ENCODE measurements around the gene PBXIP1.

Gene PBXIP1

DNA sequence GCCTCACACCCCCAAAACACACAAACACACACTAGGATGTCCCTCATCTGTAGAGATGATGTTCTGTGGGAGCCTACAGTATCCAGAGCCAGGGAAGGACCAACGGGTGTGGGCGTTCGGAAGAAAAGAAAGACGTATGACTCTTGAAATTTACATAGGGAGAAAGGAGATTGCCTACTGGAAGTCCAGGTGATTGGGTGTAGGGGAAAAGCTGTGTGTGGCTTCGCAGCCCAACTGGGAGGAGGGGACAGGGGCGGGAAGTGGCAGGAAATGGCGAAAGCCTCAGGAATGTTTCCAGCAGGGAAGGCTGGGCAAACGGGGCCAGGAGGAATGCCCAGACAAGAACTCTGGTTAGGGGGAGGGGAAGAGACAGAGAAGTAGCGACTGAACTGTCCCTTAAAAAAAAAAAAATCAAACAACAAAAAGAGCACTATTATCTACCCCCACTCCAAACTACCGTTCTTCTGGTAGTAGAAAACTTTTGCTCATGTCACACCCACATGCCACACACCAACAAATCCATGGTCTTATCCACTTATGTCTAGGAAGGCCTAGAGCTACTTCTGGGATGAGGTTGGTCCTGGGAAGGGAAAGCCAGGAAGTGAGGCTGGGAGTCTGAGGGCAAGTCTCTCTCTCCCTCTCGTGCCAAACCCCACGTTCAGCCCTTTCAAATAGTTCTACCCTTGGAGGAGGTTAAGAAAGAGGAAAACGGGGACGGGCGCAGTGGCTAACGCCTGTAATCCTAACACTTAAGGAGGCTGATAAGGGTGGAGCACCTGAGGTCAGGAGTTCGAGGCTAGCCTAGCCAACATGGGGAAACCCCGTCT is 16.8 kb upstream of the PBXIP1 start:
- no peak for DNase-seq (ENCODE audit: low read depth)

DNA sequence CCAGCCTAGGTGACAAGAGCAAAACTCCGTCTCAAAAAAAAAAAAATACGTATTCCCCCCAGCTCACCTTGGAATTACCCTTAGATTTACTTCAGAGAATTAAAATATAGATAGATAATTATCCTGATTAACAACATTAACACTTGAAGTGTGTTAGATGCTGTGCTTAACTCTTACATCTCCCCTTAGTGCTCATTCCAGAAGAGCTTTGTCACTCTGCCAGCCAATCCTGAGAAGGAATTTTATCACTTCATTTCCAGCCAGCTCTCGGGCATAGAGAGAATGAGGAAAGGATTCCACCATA is 16.3 kb upstream of the PBXIP1 start:
- no peak for DNase-seq (ENCODE audit: low read depth)

DNA sequence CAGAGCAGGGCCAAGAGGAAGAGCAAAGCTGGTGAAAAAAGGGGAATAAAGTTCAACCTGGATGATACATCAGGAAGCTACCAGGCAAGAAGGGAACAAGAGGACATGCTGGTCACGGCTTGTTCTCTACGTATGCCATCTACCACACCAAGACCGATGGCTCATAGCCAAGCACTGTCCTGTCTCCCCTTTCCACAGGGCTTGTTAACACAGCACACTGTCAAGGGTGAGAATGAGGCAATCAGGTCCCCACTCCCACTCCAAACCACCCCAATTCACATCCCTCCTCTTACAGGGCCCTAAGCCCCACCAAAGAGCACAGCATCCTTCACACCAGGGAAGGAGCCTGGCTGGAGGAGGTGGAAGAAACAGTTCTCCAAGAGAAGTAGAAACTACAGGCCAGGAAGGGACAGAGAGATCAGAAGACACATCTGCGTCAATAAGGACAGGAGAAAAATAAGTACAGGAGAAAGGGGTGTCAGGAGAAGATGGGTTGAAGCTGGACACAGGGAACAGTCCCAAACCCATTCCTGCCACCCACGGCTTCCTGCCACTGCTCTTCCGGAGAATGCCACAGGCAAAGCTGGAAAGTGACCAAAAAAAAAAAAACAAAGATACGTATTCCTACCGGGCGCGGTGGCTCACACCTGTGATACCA is 15.6 kb upstream of the PBXIP1 start:
- DNase-seq (ENCODE audit: low read depth), result no peak

DNA sequence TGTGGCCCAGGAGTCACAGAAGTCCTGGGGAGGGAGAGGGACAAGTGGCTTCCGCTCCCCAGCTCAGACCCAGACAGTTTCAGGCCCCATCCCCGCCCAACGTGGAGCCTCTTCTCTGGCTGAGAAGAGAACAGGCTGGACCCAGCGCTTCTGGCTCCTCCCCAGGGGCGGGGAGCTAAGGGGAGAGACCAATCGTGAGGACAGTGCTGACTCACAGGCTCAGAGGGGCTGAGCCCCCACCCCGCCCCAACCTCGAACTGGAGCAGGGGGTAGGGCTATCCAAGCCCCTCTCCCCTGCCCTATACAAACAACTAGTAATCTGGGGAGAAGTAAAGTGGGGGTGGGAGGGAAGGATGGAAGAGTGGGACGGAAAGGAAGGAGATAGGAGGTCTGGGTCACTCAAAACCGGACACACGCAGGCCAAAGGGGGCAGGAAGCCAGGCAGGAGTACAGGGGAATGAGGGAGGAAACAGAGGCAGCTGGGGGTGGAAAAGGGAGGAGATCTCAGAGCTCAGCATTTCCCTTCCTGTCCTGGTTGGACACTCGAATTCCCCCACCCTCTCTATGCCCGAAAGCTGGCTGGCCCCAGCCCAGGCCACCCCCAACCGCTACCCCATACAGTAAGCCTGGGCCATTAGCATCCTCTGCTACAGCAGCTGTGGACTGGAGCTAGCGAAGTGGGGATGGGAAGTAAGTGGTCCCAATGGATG is 14.9 kb upstream of the PBXIP1 start, which contains the start of gene SHC1:
Gene SHC1 (minus strand): TSS at position 117 of the 710 bp plus-strand sequence. CDS start 221 bp downstream, outside the sequence.
- DNase-seq (ENCODE audit: low read depth), result no peak

DNA sequence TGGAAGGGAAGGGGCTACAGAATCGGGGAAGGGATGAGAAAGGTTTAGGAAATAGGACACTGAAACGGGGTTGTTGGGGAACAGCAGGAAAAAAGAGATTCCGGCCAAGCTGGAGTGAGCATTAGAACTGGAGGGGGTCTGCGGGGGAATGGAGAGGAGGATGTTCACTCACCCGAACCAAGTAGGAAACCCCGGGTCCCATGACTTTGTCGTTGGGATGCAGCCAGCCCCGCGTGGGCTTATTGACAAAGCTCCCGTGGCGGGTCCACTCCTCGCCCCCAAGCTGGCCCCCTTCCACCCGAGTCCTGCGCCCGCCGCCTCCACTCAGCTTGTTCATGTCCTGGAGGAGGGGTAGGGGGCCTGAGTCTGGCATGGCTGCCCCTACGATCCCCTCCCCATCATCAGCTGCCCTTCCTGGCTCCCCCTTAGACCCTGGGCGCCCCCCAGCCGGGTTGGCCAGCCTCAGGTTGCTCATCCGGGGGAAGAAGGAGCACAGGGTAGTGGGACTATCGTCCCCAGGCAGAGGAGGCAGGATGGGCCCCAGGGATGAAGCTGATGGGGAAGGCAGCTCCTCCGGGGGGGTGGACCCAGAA is 14.1 kb upstream of the PBXIP1 start:
- no peak for DNase-seq (ENCODE audit: low read depth)

DNA sequence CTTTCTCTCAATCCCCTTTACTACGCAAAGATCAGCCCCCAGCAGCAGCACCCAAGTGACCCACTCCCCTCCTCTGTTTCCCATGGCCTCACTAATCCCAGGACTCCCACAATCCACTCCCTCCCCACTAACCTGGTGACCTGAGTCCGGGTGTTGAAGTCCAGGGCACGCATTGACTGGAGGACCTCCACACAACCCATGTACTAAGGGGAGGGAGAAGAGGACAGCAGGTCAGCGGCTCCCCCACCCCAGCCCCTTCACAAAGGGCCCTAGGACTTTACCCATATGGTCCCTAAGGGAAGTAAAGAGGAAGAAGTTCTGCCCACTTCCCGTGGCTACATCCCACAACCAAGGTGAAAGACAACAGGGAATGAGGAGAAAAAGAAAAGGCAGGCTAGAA is 13.3 kb upstream of the PBXIP1 start:
- DNase-seq (ENCODE audit: low read depth), result no peak

DNA sequence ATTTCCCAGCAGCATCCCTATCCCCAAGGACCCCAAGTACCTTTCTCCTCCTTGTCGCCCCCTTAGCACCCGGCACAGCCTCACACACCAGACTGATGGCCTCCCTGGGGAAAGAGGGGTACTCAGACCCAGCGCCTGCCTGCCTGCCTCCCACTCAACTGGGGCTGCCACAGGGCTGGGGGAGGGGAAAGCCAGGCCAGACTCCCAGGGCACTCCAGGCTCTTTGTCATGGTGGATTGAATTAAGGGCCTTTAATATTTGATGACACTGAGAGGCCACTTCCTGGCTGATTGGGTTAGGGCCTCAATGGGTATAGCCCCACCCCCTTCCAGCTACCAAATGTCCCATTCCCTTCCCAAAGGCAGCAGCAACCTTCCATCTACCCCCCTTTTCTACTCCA is 12.8 kb upstream of the PBXIP1 start:
- DNase-seq (ENCODE audit: low read depth), result no peak

DNA sequence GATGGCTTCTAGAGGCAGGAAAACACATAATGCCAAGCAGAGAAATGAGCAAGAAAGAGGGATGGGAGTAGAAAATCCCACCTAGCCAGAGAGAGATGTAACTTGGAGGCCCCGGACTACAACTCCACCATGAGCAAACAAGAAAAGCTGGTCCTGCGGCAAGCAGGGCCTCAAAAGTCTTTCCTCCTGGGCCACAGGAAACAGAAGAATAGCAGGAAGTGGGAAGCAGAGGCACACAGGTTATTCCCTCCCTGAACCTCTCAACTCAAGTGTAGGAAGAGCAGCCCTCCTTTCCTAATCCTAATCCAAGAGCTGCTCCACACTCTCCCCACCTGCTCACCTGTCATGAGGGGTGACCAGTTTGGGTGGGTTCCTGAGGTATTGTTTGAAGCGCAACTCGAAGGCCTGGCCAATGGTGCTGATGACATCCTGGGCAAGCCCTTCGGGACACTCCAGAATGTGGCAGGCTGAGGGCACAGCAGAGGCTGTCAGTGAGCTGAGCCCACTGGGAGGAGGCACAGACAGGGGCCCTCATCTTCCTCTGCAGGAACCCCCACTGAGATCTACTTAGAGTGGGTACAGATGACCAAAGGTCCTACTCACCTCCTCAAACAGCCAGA is 11.5 kb upstream of the PBXIP1 start:
- no peak for DNase-seq (ENCODE audit: low read depth)

DNA sequence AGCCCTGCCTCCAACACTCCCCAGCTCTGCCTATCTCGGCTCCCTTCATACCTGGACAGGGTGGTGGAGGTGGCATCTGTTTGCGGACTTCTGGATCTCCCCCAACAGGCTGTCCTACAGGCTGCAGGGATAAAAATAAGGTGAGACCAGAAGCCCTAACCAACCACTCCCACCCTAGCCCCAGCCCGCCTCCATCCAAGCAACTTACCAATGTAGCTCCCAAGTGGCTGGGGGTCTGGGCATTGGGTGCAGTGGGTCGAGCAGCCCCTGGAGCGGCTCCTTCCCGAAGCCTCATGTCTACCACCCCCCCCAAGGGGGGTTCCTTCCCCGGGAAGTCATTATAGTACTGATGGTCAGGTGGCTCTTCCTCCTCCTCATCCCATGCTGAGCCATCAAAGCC is 10.2 kb upstream of the PBXIP1 start:
- DNase-seq (ENCODE audit: low read depth), result no peak

DNA sequence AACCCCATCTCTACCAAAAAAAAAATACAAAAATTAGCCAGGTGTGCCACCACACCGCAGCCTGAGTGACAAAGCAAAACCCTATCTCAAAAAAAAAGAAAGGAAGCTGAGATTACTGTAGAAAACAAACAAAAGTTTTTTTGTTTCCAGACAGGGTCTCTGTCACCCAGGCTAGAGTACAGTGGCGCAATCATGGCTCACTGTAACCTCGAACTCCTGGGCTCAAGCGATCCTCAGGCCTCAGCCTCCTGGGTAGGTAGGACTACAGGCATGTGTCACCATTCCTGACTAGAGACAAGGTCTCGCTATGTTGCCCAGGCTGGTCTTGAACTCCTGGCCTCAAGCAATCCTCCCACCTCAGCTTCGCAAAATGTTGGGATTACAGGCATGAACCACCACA is 8.5 kb upstream of the PBXIP1 start:
- DNase-seq (ENCODE audit: low read depth), result no peak

DNA sequence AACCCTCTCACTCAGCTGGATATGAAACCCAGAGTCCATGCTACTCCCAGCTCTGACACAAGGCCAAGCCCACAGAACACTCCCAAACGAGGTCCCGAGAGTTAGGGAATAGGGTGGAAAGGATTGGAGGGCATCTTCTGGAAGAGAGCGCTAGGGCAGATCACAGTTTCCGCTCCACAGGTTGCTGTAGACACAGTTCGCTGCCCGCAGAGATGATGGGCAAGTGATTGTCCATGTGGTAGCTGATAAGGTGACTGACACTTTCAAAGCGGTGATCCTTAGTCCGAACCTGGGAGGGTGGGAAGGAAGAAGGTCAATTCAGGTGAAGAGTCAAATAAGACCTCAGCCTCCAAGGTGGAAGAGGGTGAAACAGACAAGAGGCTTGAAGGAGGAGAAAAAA is 7.7 kb upstream of the PBXIP1 start:
- no peak for DNase-seq (ENCODE audit: low read depth)

DNA sequence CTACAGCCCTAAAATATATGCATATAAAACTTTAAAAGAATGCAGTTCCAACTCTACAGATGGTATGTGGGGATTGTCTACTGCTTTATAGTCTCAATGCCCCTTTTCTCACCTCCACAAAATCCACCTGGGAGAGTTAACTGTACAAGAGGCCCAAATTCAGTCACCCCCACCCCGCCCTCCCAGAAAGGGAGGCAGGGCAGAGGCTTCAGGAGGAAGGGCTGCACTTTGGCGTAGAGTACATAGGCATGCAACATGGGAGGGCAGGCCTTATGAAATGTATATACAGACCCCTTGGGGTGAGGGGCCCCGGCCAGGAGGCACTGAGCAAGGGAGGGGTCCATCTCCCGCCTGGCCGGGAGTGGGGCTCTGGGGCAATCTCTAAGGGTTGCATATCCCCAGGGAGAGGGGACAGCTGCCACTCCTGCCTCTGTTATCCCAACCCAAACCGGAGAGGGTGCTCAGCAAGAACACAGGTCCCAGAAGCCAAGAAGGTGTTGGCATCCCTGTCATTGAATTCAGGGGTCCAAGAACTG is 7.0 kb upstream of the PBXIP1 start:
- no peak for DNase-seq (ENCODE audit: low read depth)

DNA sequence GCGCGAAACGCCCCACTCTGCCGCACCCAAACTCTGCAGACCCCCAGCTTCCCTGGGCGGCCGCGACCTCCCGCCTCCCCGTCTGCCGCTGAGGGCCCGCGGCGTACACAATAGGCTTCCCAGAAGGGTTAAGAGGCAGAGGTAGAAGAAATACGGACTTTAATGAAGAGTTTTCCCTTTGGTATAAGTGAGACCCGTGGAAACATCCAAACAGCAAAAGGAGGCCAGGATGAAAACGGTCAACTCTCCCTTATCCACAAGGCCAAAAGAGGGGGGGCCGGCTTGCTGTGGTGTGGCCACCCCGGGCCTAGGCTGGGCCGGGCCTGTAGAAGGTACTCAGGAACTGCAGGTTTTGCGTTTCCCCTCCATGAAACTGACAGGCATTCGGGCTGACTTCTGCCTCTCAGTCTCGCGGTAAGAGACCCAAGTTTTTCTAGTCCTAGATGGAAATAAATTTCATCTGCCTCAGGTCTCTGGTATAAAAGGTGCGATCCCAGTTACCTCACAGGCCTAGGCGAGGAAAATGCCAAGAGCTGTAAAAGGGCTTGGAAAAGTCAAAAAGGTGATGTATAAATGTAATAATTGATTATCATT is 6.4 kb upstream of the PBXIP1 start:
- DNase-seq (ENCODE audit: low read depth), result no peak

DNA sequence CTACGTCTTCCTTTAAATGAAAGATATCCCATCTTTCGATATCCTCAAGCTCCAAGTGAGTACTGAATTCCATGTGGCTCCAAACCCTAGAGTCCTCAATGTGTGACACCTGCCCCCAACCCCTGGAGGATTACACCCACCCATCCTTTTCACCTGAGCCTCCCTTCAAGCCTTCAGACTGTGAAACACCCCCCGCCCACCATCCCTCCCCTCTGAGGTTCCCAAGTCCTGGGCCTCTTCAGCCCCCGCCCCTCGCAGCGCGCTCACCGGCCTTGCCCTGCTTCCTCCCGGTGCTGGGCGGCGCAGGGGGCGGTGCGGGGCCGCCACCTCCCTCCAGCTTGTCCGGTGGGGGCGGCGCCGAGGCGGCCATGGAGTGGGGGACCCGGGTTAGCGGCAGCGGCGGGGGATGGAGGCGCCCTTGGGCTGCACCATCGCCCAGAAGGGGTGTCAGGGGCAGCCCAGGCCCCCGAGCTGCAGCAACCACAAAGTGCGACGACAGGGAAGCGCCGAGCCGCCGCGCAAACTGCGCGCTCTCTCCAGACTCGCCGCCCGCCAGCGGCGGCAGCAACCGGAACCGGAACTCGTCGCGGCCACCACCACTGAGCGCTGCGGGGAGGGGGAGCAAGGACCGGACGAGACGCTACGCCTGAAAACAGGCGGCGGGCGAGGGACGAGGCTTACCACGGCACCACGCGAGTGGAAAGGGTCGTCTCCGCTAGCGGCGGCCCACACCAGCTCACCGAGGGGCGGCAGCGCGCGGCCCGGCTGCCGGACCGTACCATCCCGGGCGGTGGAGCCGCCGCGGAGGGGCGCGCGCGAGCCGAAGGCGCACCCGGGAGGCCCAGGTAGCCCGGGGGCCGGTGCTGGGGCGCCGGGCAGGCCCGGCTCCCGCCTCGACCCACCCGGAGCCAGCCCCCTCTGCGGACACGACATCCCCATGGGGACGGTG is 5.6 kb upstream of the PBXIP1 start, which contains the start of gene PYGO2:
Gene PYGO2 (minus strand): TSS at position 576 of the 949 bp plus-strand sequence. CDS start 206 bp downstream, at position 370.
- peak; percentile 71 for DNase-seq (ENCODE audit: low read depth)

DNA sequence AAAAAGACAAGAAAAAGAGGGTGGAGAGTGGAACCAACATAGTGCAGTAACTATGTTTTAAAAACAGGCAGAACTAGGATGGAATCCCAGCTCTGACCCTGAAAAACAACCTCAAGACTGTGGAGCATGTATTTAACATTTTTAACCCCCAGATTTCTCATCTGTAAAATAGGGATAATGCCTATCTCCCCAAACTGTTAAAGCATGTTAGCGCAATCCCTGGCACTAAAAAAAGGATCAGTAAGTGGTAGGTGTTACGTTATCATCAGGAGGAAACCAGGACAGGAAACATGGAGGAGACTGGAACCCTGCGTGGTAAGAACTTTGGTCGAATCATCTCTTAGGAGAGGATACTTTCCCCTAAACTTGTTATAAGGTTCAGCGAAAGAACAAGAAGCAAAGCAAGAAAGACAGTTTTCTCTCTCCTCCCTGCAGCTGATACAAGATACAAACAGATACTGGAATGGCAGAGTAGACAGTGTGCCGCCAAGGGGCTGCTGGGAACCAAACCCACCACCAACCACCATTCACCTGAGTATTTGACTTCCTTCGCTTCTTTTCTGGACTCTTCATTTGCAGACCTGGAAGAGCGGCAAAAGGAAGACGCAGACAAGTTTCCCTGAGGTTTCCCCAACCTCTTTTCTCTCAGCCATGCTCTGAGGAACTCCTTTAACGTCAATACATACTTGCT is 4.7 kb upstream of the PBXIP1 start:
- DNase-seq (ENCODE audit: low read depth), result no peak

DNA sequence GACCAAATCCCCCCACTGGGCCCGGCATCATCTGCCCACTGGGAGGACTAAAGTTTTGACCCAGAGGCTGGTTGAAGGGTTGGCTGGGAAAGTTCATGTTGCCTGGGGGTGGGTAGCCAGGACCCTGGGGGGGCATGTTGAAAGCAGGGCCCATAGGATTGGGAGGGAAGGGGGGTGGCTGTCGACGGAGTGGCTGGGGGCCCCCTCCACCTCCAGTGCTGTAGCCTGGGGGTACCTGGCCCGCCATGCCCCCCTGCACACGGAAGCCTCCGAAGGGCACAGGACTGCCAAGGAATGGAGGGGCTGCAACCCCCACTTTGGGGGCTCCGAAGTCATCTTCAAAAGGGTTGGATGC is 3.5 kb upstream of the PBXIP1 start:
- no peak for DNase-seq (ENCODE audit: low read depth)

DNA sequence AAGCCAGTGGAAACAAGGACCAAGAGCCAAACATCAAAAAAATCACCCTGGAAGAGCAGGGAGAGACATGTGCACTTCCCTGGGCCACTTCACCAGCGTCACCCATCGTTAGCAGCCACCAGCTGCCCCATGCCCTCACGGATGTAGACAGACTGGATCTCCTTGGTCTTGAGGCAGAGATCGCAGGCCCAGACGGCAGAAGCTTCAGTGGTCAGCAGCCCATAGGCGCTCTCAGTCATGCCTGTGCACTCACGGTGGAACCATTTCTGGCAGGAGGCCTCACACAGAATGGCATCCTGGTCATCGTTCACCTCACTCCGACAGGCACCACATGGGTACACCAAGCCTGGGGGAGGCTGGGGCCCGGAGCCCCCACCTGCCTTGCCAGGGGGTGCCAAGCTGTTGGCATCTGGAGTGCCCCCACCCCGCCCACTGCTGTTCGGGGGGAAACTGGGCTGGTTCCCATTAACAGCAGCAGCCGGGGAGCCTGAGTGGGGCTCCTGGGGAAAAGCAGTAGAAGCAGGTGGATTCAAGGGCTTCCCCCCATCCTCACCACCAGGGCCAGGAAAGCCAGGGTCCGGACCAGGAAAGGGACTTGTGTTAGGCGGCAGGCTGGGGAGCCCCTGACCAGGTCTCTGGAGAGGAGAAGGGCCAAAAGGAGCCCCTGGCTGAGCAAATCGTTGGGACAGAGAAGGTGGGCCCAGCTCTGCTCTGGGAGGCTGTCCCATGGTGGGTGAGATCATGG is 3.0 kb upstream of the PBXIP1 start:
- DNase-seq (ENCODE audit: low read depth), result no peak

DNA sequence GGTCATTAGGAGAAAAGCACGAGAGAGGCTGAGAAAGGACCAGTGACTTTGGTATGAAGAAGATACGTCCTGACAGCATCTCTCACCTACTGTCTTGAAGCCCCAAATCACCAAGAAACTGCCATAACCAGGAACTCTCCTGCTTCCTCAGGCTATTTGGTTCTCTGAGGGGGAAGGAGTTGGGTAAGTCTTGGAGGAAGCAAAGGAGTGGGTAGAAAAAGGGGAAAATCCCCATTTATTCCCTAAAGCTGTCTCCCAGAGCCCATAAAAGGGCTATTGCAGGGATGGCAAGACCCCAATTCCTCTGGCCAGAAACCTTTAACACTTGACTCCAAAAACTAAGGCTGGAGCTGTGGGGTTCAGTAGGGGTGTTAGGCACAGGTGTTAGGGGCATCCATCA is 2.1 kb upstream of the PBXIP1 start:
- no peak for DNase-seq (ENCODE audit: low read depth)

DNA sequence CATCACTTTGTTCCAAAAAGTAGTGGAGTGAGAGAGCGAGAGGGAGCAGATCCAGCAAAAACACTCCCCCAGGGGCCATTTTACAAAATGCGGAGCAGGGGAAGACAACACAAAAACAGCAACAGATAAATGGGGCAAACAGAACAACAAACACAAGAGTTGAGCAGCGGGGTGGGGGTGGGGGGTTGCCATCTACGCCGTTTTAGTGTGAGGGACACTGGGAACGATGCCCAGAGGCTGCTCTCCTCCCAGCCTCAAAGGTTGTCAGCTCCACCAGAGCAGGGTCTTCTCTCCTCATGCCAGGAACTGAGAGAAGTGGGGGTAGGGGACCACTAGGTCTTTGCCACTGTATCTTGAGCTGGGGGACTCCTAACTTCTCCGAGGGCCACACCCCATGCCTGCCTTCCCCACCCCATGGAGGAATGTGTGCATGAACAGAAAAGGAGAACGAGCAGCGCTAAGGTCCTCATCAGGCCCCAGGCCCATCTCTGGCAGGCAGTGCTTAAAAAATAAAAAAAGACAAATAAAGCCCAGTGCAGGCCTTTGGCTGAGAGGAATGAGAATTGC is 1.3 kb upstream of the PBXIP1 start:
- no peak for DNase-seq (ENCODE audit: low read depth)

Measured in stimulated activated CD8-positive, alpha-beta memory T cell treated with anti-CD3 and anti-CD28 coated beads, Interleukin-12 subunit alpha, Interleukin-12 subunit beta, amount 100 ng/mL, for 4 hours (primary cell).